PC-3 (cell line): ENCODE measurements around the gene FSCN2. TPM values are rescaled to one million over a fixed set of nuclear protein-coding genes. Genes with fewer than 3 reads are reported as not detected.

Experiments
- ATAC-seq: fragments of 200-7000 bp; cut with Tn5 transposase; 2 replicates; pipeline ENCODE4 v1.9.1; 2020; ENCODE audit warnings: mild to moderate bottlenecking, moderate library complexity
- BruUV-seq: library from RNA; stranded (reverse); fragments of 400-500 nt; replicated peaks from 2 replicates; lab custom pipeline; 2021; lab: Mats Ljungman, UMichigan
- CTCF ChIA-PET: fragments of 300-600 bp; sonication (Branson Sonifier 250); formaldehyde crosslinking; loops from one replicate; lab custom pipeline; 2022; ENCODE audit warnings: antibody characterized with exemption; lab: Charles Lee
- POLR2A ChIA-PET: fragments of 300-600 bp; sonication (Branson Sonifier 250); formaldehyde crosslinking; loops from one replicate; lab custom pipeline; 2022; ENCODE audit warnings: antibody characterized with exemption; ENCODE audit not compliant: unreplicated experiment; lab: Charles Lee
- DNase-seq: peaks from one replicate; pipeline ENCODE4 v3.0.0-alpha.2; 2015
- H2AFZ ChIP-seq: fragments of 300-600 bp; sonication (generic); 2 replicates; pipeline ENCODE4 v1.6.0; 2016; ENCODE audit warnings: antibody characterized with exemption, low read length
- H3F3A ChIP-seq: fragments of 300-600 bp; sonication (generic); one replicate; pipeline ENCODE4 v1.6.0; 2017; ENCODE audit warnings: antibody characterized with exemption, low read length, control low read depth, mild to moderate bottlenecking; ENCODE audit not compliant: unreplicated experiment
- H3K27ac ChIP-seq: fragments of 300-600 bp; sonication (generic); 2 replicates; pipeline ENCODE4 v1.5.1; 2016; ENCODE audit warnings: mild to moderate bottlenecking, low read length
- H3K27me3 ChIP-seq: fragments of 300-600 bp; sonication (generic); 2 replicates; pipeline ENCODE4 v1.6.1; 2016; ENCODE audit warnings: low read length, mixed read lengths
- H3K36me3 ChIP-seq: fragments of 300-600 bp; sonication (generic); 2 replicates; pipeline ENCODE4 v1.6.1; 2016; ENCODE audit warnings: low read depth, mixed run types, low read length, mixed read lengths
- H3K4me1 ChIP-seq: fragments of 300-600 bp; sonication (generic); 2 replicates; pipeline ENCODE4 v1.5.1; 2016; ENCODE audit warnings: low read length; ENCODE audit not compliant: insufficient read depth
- H3K4me2 ChIP-seq: fragments of 300-600 bp; sonication (generic); 2 replicates; pipeline ENCODE4 v1.6.0; 2016; ENCODE audit warnings: low read length
- H3K4me3 ChIP-seq: fragments of 300-600 bp; sonication (generic); 2 replicates; pipeline ENCODE4 v1.5.1; 2016; ENCODE audit warnings: mild to moderate bottlenecking, low read length, mixed read lengths
- H3K79me2 ChIP-seq: fragments of 300-600 bp; sonication (generic); 2 replicates; pipeline ENCODE4 v1.6.1; 2017; ENCODE audit warnings: low read length, mixed read lengths
- H3K9ac ChIP-seq: fragments of 300-600 bp; sonication (generic); 2 replicates; pipeline ENCODE4 v1.6.0; 2016; ENCODE audit warnings: mild to moderate bottlenecking, low read length
- H3K9me2 ChIP-seq: fragments of 300-600 bp; sonication (generic); replicated peaks from 2 replicates; pipeline ENCODE4 v1.6.1; 2016; ENCODE audit warnings: mixed run types, low read length, mixed read lengths
- H3K9me3 ChIP-seq: fragments of 300-600 bp; sonication (generic); 2 replicates; pipeline ENCODE4 v1.6.1; 2016; ENCODE audit warnings: low read length, mixed read lengths
- H4K20me1 ChIP-seq: fragments of 300-600 bp; sonication (generic); 2 replicates; pipeline ENCODE4 v1.6.1; 2016; ENCODE audit warnings: low read length, mixed read lengths
- EZH2 ChIP-seq: fragments of 300-600 bp; sonication (generic); IDR thresholded peaks from one replicate; pipeline ENCODE4 v1.6.1; 2017; ENCODE audit warnings: antibody characterized with exemption, mild to moderate bottlenecking, low read length; ENCODE audit not compliant: unreplicated experiment
- EZH2phosphoT487 ChIP-seq: fragments of 300-600 bp; sonication (generic); IDR thresholded peaks from 2 replicates; pipeline ENCODE4 v1.6.1; 2018; ENCODE audit warnings: mild to moderate bottlenecking, antibody characterized with exemption, low read length, borderline replicate concordance
- intact Hi-C: fragments of 100-400 bp; cut with micrococcal nuclease; formaldehyde crosslinking; loops from 2 replicates; pipeline ENCODE4 v1.9.0; 2023
- total RNA-seq: library from RNA; depleted of rRNA; stranded (reverse); fragments of >200 nt; gene quantifications from 2 replicates; pipeline ENCODE4 v1.2.3, GENCODE V29; 2014
- TF ChIP-seq, protein P1 (sequence below): fragments of 300-600 bp; sonication (generic); conservative IDR thresholded peaks from 2 replicates; pipeline ENCODE4 v1.5.1; 2017; ENCODE audit warnings: antibody characterized with exemption, low read depth, mild to moderate bottlenecking, low read length

FSCN2 gene
- total RNA-seq, 1 experiment from 2014 or later = 0.87 TPM

DNA sequence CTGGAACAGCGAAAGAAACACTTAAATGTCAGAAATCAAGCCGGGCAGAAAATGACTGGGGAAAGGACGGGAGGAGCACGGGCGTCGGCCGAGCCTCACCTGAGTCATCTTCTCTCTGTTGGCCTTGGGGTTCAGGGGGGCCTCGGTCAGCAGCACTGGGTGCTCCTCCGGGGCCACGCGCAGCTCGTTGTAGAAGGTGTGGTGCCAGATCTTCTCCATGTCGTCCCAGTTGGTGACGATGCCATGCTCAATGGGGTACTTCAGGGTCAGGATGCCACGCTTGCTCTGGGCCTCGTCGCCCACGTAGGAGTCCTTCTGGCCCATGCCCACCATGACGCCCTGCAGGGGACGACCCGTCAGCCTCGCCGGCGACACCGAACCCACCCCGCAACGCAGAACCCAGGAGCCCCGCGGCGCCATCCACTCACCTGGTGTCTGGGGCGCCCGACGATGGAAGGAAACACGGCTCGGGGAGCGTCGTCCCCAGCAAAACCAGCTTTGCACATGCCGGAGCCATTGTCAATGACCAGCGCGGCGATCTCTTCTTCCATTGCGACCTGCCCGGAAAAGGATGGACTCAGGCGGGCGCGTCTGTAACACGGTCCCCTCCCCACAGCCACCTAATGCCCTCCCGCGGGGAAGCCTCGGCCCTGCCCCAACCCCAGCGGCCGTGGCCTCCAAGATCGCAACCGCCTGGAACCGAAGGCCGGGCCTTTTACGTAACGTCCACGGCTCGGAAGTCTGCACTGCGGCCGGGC, 16.2 kb upstream of the FSCN2 start:
- Histone ChIP-seq H3K4me2 (peak overlapping the region; percentile 88), H3K9me3 (no peaks in the 10 kb centered on the region), H3K4me1 (peaks cover 34% of the 10 kb centered on the region), H3K79me2 (peaks cover 72% of the 10 kb centered on the region), H3K27me3 (no peaks in the 10 kb centered on the region), H3K36me3 (peaks cover 29% of the 10 kb centered on the region), H3K4me3 (peak overlapping the region; percentile 99), H2AFZ (no peak overlapping the region), H3K27ac (peak overlapping the region; percentile 42), H3K9me2 (no peaks in the 10 kb centered on the region), H3K9ac (peak overlapping the region; percentile 91), H4K20me1 (peaks cover 39% of the 10 kb centered on the region), H3F3A (peaks cover 22% of the 10 kb centered on the region)
- ChIA-PET POLR2A (interaction anchor here (0.6 to 0.7 kb wide), 3 partner anchors 28 to 218 kb away, joined by 3 to 11 read pairs (median 5); no protein-coding TSS in a partner anchor), CTCF (no interaction called here)
- no peak; the same call in 1 of the 2 replicates for ATAC-seq
- TF ChIP-seq, protein P1, sequence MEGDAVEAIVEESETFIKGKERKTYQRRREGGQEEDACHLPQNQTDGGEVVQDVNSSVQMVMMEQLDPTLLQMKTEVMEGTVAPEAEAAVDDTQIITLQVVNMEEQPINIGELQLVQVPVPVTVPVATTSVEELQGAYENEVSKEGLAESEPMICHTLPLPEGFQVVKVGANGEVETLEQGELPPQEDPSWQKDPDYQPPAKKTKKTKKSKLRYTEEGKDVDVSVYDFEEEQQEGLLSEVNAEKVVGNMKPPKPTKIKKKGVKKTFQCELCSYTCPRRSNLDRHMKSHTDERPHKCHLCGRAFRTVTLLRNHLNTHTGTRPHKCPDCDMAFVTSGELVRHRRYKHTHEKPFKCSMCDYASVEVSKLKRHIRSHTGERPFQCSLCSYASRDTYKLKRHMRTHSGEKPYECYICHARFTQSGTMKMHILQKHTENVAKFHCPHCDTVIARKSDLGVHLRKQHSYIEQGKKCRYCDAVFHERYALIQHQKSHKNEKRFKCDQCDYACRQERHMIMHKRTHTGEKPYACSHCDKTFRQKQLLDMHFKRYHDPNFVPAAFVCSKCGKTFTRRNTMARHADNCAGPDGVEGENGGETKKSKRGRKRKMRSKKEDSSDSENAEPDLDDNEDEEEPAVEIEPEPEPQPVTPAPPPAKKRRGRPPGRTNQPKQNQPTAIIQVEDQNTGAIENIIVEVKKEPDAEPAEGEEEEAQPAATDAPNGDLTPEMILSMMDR = no peak
- TF ChIP-seq EZH2phosphoT487 (no peak), EZH2 (no peak)
- BruUV-seq = TSS peak; percentile 62
- intact Hi-C loops = loop anchor here (10.0 kb wide), 1 partner anchor 117 kb away; the partner anchor contains the start of gene BAHCC1
- no peak for DNase-seq

DNA sequence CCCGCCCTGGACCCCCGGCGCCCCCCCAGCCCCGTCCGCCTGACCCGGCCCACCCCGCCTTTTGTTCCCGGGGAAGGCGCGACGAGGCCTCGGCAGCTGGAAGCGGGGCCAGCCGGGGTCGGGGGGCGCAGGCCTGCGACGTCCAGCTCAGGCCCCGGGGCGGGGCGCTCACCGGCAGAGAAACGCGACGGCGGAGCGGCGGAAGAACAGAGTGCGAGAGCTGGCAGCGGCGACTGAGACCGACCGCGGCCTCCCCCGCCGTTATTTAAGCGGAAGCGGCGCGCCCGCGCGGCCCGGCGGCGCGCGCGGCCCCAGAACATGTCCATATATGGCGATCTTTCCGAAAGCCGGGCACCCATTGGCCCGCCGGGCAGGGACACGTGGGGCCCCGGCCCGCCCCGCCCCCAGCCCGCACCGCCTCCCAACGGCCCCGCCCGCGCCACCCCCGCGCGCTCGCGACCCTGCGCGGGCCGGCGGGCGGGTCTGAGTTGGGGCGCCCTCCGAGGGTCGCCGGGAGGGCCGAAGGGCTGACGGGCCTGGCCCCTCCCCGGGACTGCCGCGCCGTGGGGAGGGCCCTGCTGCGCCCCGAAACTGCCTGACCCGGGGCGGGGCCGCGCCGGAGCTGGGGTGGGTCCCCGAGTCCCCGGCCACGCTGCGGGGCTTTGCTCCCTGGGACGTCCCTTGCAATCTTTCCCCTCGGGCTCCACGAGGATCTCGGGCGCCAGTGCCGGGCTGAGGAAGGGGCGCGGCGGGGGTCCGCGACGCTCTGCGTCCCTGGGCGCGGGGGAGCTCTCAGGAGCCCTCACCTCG, 15.4 kb upstream of the FSCN2 start, which contains the start of gene ACTG1:
ACTG1 (minus strand) TSS at position 238 of the 810 bp plus-strand sequence. CDS start 445 bp downstream, outside the sequence.
- H3K9me3 ChIP-seq = no peaks in the 10 kb centered on the region
- ChIA-PET CTCF (no interaction called here), POLR2A (interaction anchor here (0.6 to 0.7 kb wide), 3 partner anchors 28 to 450 kb away, joined by 3 to 5 read pairs (median 3); no protein-coding TSS in a partner anchor)
- peaks cover 76% of the 10 kb centered on the region for H3K79me2 ChIP-seq
- peaks cover 38% of the 10 kb centered on the region for H3K4me1 ChIP-seq
- H3K27ac ChIP-seq = peak within 1 kb of the TSS; percentile 88
- no peaks in the 10 kb centered on the region for H3K27me3 ChIP-seq
- ATAC-seq (peak; percentile 25), DNase-seq (peak; percentile 95)
- peaks cover 22% of the 10 kb centered on the region for H3F3A ChIP-seq
- peak within 1 kb of the TSS; percentile 91 for H3K9ac ChIP-seq
- H3K9me2 ChIP-seq = no peaks in the 10 kb centered on the region
- H3K36me3 ChIP-seq = peaks cover 29% of the 10 kb centered on the region
- H4K20me1 ChIP-seq = peaks cover 39% of the 10 kb centered on the region
- TF ChIP-seq, protein P1 = no peak
- TF ChIP-seq EZH2 = no peak
- no peak for TF ChIP-seq EZH2phosphoT487
- peak within 1 kb of the TSS; percentile 70 for H2AFZ ChIP-seq
- H3K4me3 ChIP-seq = peak within 1 kb of the TSS; percentile 99
- H3K4me2 ChIP-seq = peak within 1 kb of the TSS; percentile 96
- BruUV-seq = no TSS peak
- intact Hi-C loops = loop anchor here (10.0 kb wide), 1 partner anchor 118 kb away; the partner anchor contains the start of gene BAHCC1
